Heart left ventricle (tissue), 16 donors: ENCODE measurements around the gene LVRN. TPM values are rescaled to one million over a fixed set of nuclear protein-coding genes. Genes with fewer than 3 reads are reported as not detected.

Source experiments
- ATAC-seq, 4 donors: fragments of 200-7000 bp; cut with Tn5 transposase; one replicate each; pipeline ENCODE4 v1.9.1; 2020 to 2022; ENCODE audit warnings: moderate library complexity in 4 of 4, mild to moderate bottlenecking in 3 of 4, moderate number of reproducible peaks in 1 of 4
- DNase-seq, 5 donors: peaks; one replicate each; pipeline ENCODE4 v3.0.0-alpha.2; 2020
- H3K27ac ChIP-seq, 12 donors: fragments of 200-600 bp; sonication (generic) in 4 of 12; one replicate each; pipeline versions ENCODE4 v1.5.0 to v1.8.0; 2016 to 2022; ENCODE audit warnings: mild to moderate bottlenecking in 2 of 12
- H3K27me3 ChIP-seq, 9 donors: fragments of 200-600 bp; sonication (generic) in 2 of 9; one replicate each; pipeline versions ENCODE4 v1.5.1 to v1.8.0; 2016 to 2022; ENCODE audit warnings: mild to moderate bottlenecking in 3 of 9
- H3K36me3 ChIP-seq, 9 donors: fragments of 200-600 bp; sonication (generic) in 2 of 9; one replicate each; pipeline versions ENCODE4 v1.5.0 to v1.8.0; 2018 to 2022; ENCODE audit warnings: mild to moderate bottlenecking in 2 of 9
- H3K4me1 ChIP-seq, 12 donors: fragments of 200-600 bp; sonication (generic) in 4 of 12; one replicate each; pipeline versions ENCODE4 v1.5.0 to v1.8.0; 2016 to 2022; ENCODE audit warnings: mild to moderate bottlenecking in 3 of 12
- H3K4me3 ChIP-seq, 12 donors: fragments of 200-600 bp; sonication (generic) in 4 of 12; one replicate each; pipeline versions ENCODE4 v1.5.0 to v1.8.0; 2017 to 2022; ENCODE audit warnings: mild to moderate bottlenecking in 9 of 12, moderate library complexity in 4 of 12
- H3K9me3 ChIP-seq, 12 donors: fragments of 200-600 bp; sonication (generic) in 4 of 12; one replicate each; pipeline versions ENCODE4 v1.5.0 to v1.8.0; 2016 to 2022; ENCODE audit warnings: mild to moderate bottlenecking in 1 of 12
- CTCF ChIP-seq, 12 donors: fragments of 200-600 bp; sonication (generic) in 4 of 12; IDR thresholded peaks; one replicate each; pipeline versions ENCODE4 v1.5.0 to v1.8.0; 2018 to 2022; ENCODE audit warnings: antibody characterized with exemption in 12 of 12, mild to moderate bottlenecking in 5 of 12
- POLR2A ChIP-seq, 2 donors: fragments of 450-650 bp; IDR thresholded peaks; one replicate each; pipeline ENCODE4 v1.6.1; 2017; ENCODE audit warnings: antibody characterized with exemption in 2 of 2, mild to moderate bottlenecking in 2 of 2, moderate library complexity in 2 of 2
- WGBS, 4 donors: extraction: QIAGEN DNeasy Blood & Tissue Kit in 2 of 4; methylation state at CpG; one replicate each; pipeline versions ENCODE4 v1.1.5 to v1.1.7; 2013 to 2018; 5-methylcytosine and 5-hydroxymethylcytosine counted together
- intact Hi-C, 10 donors: fragments of 100-400 bp; cut with DNase I; formaldehyde crosslinking; loops; one replicate each; pipeline versions ENCODE4 v1.11.1 to v1.14.2; 2022
- polyA plus RNA-seq, 2 donors: library from polyadenylated mRNA; stranded (reverse); fragments of 200-250 nt; gene quantifications; one replicate each; pipeline ENCODE4 v1.2.3, GENCODE V29; 2013
- total RNA-seq, 9 donors: library from RNA; depleted of rRNA in 2 of 9; stranded (reverse); fragments of >200 nt in 2 of 9; fragmentation: NEBNext Ultra II Directional in 3 of 9; extraction: Animal tissue kit (Norgen Biotek cat#: 25700) in 3 of 9; gene quantifications; one replicate each; pipeline versions ENCODE4 v1.1.0 to v1.2.4, GENCODE V29; 2016 to 2023
- donor health status: ischemic (EF 13 %, LVEDD 7.1; RV severe dilation, severe dysfunction).
- donor health status: healthy with polysubstance abuse.
- donor health status: DM: no; HTN: yes; CAD: no.
- donor health status: DM: no; HTN: no; CAD: no.
- donor health status: ischemic (EF 25% LVEDD 6.9; RV normal size, moderate dysfunction).
- donor health status: ischemic (EF 25% LVEDD 5.7; RV mildly dilated, moderate dysfunction).
- donor health status: healthy.
- donor health status: DM: yes; HTN: yes; CAD: no.
- donor health status: ischemic (EF 35%, LVEDD 5.7; RV mildly dilated, moderate dysfunction).
- donor health status: nonischemic (EF 11% LVEDD 7.7; RV severe dilation, severe dysfunction).
- donor health status: DM: yes; HTN: yes; CAD: no.
- donor health status: PGD.
- donor health status: ischemic (EF 29% LVEDD 5.4; RV normal size, mild dysfunction).
- donor health status: nonischemic (EF 23%, LVEDD 6.1; RV moderate dilation, normal function).

LVRN gene
- total and polyA plus RNA-seq, 11 donors = 0.13 to 2.1 (median 0.38) TPM; not detected in 3

- ATAC-seq (no peak), DNase-seq (no peak)
- Histone ChIP-seq H3K27me3 (no peaks in the 10 kb centered on the region), H3K27ac (no peak overlapping the region), H3K9me3 (peaks cover 0 to 9% (median 0%) of the 10 kb centered on the region in 12 donors), H3K36me3 (no peaks in the 10 kb centered on the region), H3K4me3 (no peak overlapping the region), H3K4me1 (no peaks in the 10 kb centered on the region)
- intact Hi-C loops = no loop called here
- 80 to 85% (median 82%) methylated on average over 2 of the region's 2 CpGs for WGBS, 4 donors
- TF ChIP-seq CTCF (IDR thresholded peaks at IDR 0.05) (peak in 1 of 12 donors; percentile 6), POLR2A (IDR thresholded peaks at IDR 0.05) (no peak)
Observed at GRCh38 chr5:115946655-115947054, 15.6 kb upstream of the LVRN start.

GRCh38 chr5:115947260-115947659 is 15.0 kb upstream of the LVRN start:
- no peak for ATAC-seq
- 93 to 95% (median 94%) methylated on average over 2 of the region's 2 CpGs for WGBS, 4 donors
- no peak for DNase-seq

GRCh38 chr5:115948091-115948534 is 14.2 kb upstream of the LVRN start:
- TF ChIP-seq POLR2A (IDR thresholded peaks at IDR 0.05) (no peak), CTCF (IDR thresholded peaks at IDR 0.05) (no peak)
- WGBS, 4 donors = 52 to 60% (median 58%) methylated on average over 3 of the region's 3 CpGs
- H3K9me3 ChIP-seq = no peaks in the 10 kb centered on the region
- H3K4me1 ChIP-seq = no peaks in the 10 kb centered on the region
- ATAC-seq (peak in 1 of 4 donors; percentile 16), DNase-seq (no peak)
- no peak overlapping the region for H3K27ac ChIP-seq
- H3K4me3 ChIP-seq = no peak overlapping the region
- intact Hi-C loops = no loop called here
- H3K36me3 ChIP-seq = no peaks in the 10 kb centered on the region
- H3K27me3 ChIP-seq = peaks cover 0 to 5% (median 0%) of the 10 kb centered on the region in 9 donors

More at GRCh38 chr5:115947260-115947659, 15.0 kb upstream of the LVRN start:
- Histone ChIP-seq H3K27ac (no peak overlapping the region), H3K4me3 (no peak overlapping the region), H3K36me3 (no peaks in the 10 kb centered on the region), H3K27me3 (peaks cover 0 to 2% (median 0%) of the 10 kb centered on the region in 9 donors), H3K9me3 (peaks cover 0 to 5% (median 0%) of the 10 kb centered on the region in 12 donors), H3K4me1 (no peaks in the 10 kb centered on the region)
- TF ChIP-seq CTCF (IDR thresholded peaks at IDR 0.05) (no peak), POLR2A (IDR thresholded peaks at IDR 0.05) (no peak)
- intact Hi-C loops = no loop called here

- Histone ChIP-seq H3K4me1 (no peaks in the 10 kb centered on the region), H3K27ac (no peak overlapping the region), H3K9me3 (no peaks in the 10 kb centered on the region), H3K4me3 (no peak overlapping the region), H3K27me3 (peaks cover 0 to 13% (median 0%) of the 10 kb centered on the region in 9 donors), H3K36me3 (no peaks in the 10 kb centered on the region)
- TF ChIP-seq CTCF (IDR thresholded peaks at IDR 0.05) = no peak
- intact Hi-C loops = no loop called here
- ATAC-seq (no peak), DNase-seq (no peak)
- 85 to 90% (median 87%) methylated on average over 1 of the region's 1 CpG for WGBS, 4 donors
Observed at GRCh38 chr5:115949096-115949495, 13.2 kb upstream of the LVRN start.
